ENCODE measurements around the gene BIRC6.
"Not testable (repeated sequence)": the region's sequence is repeated elsewhere in the genome, so short reads cannot be mapped to it uniquely, and the experiment has no call there.

The BIRC6 gene

GRCh38 chr2:32452338-32453064 is 95.7 kb downstream of the BIRC6 start:
- DNase-seq (ENCODE audit: low spot score) = no peak

GRCh38 chr2:32453242-32454062 is 96.6 kb downstream of the BIRC6 start:
- DNase-seq (ENCODE audit: low spot score) = no peak

- no peak for DNase-seq (ENCODE audit: low spot score)
These were observed 99.0 kb downstream of the BIRC6 start for GRCh38 chr2:32455816-32456215.

- DNase-seq (ENCODE audit: low spot score) = no peak
These were observed 100.0 kb downstream of the BIRC6 start for GRCh38 chr2:32456808-32457207.

GRCh38 chr2:32457814-32458213 is 101.0 kb downstream of the BIRC6 start:
- DNase-seq (ENCODE audit: low spot score) = no peak

GRCh38 chr2:32460861-32461260 is 104.0 kb downstream of the BIRC6 start:
- DNase-seq (ENCODE audit: low spot score) = not testable (repeated sequence)

GRCh38 chr2:32463110-32463509 is 106.3 kb downstream of the BIRC6 start:
- DNase-seq (ENCODE audit: low spot score) = no peak

GRCh38 chr2:32464431-32464830 is 107.6 kb downstream of the BIRC6 start:
- no peak for DNase-seq (ENCODE audit: low spot score)

GRCh38 chr2:32472605-32473004 is 115.8 kb downstream of the BIRC6 start:
- DNase-seq (ENCODE audit: low spot score) = no peak

- no peak for DNase-seq (ENCODE audit: low spot score)
These were observed 117.6 kb downstream of the BIRC6 start for GRCh38 chr2:32474381-32474780.

GRCh38 chr2:32478889-32479620 is 122.2 kb downstream of the BIRC6 start:
- no peak for DNase-seq (ENCODE audit: low spot score)

- no peak for DNase-seq (ENCODE audit: low spot score)
These were observed 123.2 kb downstream of the BIRC6 start for GRCh38 chr2:32479993-32480392.

GRCh38 chr2:32482471-32482870 is 125.6 kb downstream of the BIRC6 start:
- DNase-seq (ENCODE audit: low spot score) = no peak

GRCh38 chr2:32484937-32485336 is 128.1 kb downstream of the BIRC6 start:
- no peak for DNase-seq (ENCODE audit: low spot score)

GRCh38 chr2:32485399-32485798 is 128.6 kb downstream of the BIRC6 start:
- DNase-seq (ENCODE audit: low spot score) = no peak

- DNase-seq (ENCODE audit: low spot score) = no peak
These were observed 132.2 kb downstream of the BIRC6 start for GRCh38 chr2:32489061-32489460.

- DNase-seq (ENCODE audit: low spot score) = no peak
These were observed 134.5 kb downstream of the BIRC6 start for GRCh38 chr2:32491346-32491745.

- no peak for DNase-seq (ENCODE audit: low spot score)
These were observed 138.3 kb downstream of the BIRC6 start for GRCh38 chr2:32495139-32495538.

GRCh38 chr2:32496662-32497061 is 139.8 kb downstream of the BIRC6 start:
- no peak for DNase-seq (ENCODE audit: low spot score)

- DNase-seq (ENCODE audit: low spot score) = no peak
These were observed 141.5 kb downstream of the BIRC6 start for GRCh38 chr2:32498306-32498705.

- DNase-seq (ENCODE audit: low spot score) = no peak
These were observed 146.1 kb downstream of the BIRC6 start for GRCh38 chr2:32502941-32503340.

- no peak for DNase-seq (ENCODE audit: low spot score)
These were observed 148.2 kb downstream of the BIRC6 start for GRCh38 chr2:32504877-32505478.
